AG20443 (cell line): Measurements from ENCODE around the gene STX18.
"Not testable (repeated sequence)": the region's sequence is repeated elsewhere in the genome, so short reads cannot be mapped to it uniquely, and the experiment has no call there.

Experiments used
- DNase-seq: peaks from one replicate; pipeline ENCODE4 v3.0.0; 2012; ENCODE audit warnings: low spot score, mixed read lengths

Gene STX18

GRCh38 chr4:4541661-4542570 is at the start of gene STX18:
TSS of gene STX18 (minus strand) at chr4:4542048. CDS start at chr4:4541964, 84 bp downstream.
- peak; percentile 95 for DNase-seq

GRCh38 chr4:4591071-4591470 is 49.2 kb upstream of the STX18 start:
- no peak for DNase-seq

- DNase-seq, result peak; percentile 57
Measured at GRCh38 chr4:4590546-4590945, 48.7 kb upstream of the STX18 start.

- peak; percentile 53 for DNase-seq
Measured at GRCh38 chr4:4585012-4585670, 43.3 kb upstream of the STX18 start.

- DNase-seq, result no peak
Measured at GRCh38 chr4:4583606-4584005, 41.8 kb upstream of the STX18 start.

- DNase-seq, result no peak
Measured at GRCh38 chr4:4582653-4583052, 40.8 kb upstream of the STX18 start.

- DNase-seq, result no peak
Measured at GRCh38 chr4:4580494-4580893, 38.6 kb upstream of the STX18 start.

- no peak for DNase-seq
Measured at GRCh38 chr4:4578981-4579380, 37.1 kb upstream of the STX18 start.

GRCh38 chr4:4577359-4577875 is 35.6 kb upstream of the STX18 start:
- DNase-seq, result no peak

GRCh38 chr4:4575284-4576211 is 33.7 kb upstream of the STX18 start:
- DNase-seq, result peak; percentile 86

GRCh38 chr4:4574792-4575191 is 32.9 kb upstream of the STX18 start:
- peak; percentile 80 for DNase-seq

GRCh38 chr4:4574052-4574451 is 32.2 kb upstream of the STX18 start:
- no peak for DNase-seq

GRCh38 chr4:4572821-4573220 is 31.0 kb upstream of the STX18 start:
- DNase-seq, result no peak

GRCh38 chr4:4569861-4570260 is 28.0 kb upstream of the STX18 start:
- DNase-seq, result not testable (repeated sequence)

- DNase-seq, result peak; percentile 53
Measured at GRCh38 chr4:4568806-4569427, 27.1 kb upstream of the STX18 start.

GRCh38 chr4:4566359-4566758 is 24.5 kb upstream of the STX18 start:
- not testable (repeated sequence) for DNase-seq

- no peak for DNase-seq
Measured at GRCh38 chr4:4564522-4564921, 22.7 kb upstream of the STX18 start.

- no peak for DNase-seq
Measured at GRCh38 chr4:4560642-4561041, 18.8 kb upstream of the STX18 start.

GRCh38 chr4:4560136-4560535 is 18.3 kb upstream of the STX18 start:
- no peak for DNase-seq

- DNase-seq, result no peak
Measured at GRCh38 chr4:4559596-4559995, 17.7 kb upstream of the STX18 start.

- no peak for DNase-seq
Measured at GRCh38 chr4:4558881-4559280, 17.0 kb upstream of the STX18 start.
